ENCODE results near the gene CEP68.
A peak's percentile ranks its signal among the peaks of the same experiment; 100 is the strongest.

The CEP68 gene

DNA sequence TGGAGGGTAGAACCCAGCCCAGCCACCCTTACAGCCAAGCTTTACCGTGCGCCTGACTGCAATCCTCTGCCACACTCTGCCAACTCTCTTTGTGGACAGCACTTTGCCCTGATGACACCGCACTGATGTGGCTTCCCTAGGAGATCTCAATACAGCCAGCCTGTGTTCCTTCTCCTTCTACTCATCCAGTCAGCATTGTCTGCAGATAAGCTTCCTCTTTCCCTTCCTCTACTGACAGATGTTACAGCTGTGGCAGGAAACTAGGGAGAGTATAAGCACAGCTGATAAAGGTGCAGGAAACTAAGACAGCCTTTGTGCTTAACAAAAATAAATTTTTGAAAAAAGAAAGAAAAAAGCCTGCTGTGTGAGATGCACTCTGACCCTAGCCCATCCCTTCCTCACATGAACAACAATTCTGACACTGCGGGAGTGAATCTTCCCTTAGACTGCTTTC lies 25.0 kb downstream of the CEP68 start:
- no peak for DNase-seq (ENCODE audit: low read depth)

DNA sequence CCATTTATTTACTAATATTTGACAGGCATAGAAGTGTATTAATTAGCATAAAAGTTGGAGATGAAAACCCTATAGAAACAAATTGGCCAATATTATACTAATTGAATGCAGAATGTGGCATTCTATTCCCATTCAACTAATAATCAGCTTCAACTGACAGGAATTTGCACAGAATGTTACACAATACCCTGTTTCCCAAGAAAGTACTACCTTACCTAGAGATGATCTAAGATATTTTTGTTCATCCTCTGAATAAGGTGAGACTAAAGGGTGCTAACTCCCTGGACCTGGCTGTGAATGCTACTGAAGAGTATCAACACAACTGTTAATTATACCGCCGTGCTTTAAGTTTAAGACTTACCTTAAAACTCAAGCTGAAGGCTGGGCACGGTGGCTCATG lies 28.9 kb downstream of the CEP68 start:
- DNase-seq (ENCODE audit: low read depth): no peak

DNA sequence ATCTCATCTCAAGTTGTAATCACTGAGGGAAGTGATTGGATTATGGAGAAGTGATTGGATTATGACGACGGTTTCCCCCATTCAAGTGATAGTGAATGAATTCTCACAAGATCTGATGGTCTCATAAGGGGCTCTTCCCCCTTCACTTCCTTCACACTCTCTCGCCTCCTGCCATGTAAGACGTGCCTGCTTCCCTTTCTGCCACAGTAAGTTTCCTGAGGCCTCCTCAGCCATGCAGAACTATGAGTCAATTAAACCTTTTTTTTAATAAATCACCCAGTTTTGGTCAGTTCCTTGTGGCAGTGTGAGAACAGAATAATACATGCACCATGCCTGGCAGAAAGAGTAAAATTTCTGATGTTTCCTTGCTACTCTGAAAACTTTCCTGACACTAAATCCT lies 36.6 kb downstream of the CEP68 start:
- no peak for DNase-seq (ENCODE audit: low read depth)

DNA sequence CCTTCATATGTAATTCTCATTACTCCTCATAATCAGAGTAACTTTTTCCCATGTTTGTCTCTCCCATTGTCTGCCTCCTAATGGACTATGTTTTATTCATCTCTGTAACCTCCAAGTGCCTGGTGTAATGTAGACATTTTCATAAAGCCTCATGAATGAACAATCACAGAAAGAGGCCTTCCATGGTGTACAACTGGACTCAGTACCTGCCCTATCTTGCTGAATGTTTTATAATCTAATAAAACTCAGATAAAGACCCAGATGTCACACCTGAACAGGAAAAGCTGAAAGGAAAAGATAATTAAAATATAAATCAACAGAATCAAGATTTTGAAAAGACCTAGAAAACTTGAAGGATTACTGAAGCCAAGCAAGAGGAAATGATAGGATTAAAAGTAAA lies 37.0 kb downstream of the CEP68 start:
- no peak for DNase-seq (ENCODE audit: low read depth)

DNA sequence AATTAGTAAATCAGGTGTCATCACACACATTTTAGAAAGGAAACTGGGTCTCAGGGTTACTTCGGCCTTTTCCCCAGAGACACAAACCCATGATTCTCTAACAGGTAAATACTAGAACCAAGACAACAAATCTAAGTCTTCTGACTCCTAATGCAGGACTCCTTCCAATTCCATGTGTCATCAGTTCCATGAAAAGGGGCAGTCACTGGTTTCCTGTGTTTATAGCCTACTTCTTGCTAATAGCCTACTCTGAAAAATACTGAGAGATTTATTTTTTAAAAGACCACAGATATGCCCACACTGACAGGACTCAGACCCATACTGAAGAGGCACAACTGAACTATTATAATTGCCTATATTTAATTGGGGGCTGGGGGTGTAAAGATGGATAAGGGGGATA lies 40.7 kb downstream of the CEP68 start:
- DNase-seq (ENCODE audit: low read depth): peak; percentile 60

DNA sequence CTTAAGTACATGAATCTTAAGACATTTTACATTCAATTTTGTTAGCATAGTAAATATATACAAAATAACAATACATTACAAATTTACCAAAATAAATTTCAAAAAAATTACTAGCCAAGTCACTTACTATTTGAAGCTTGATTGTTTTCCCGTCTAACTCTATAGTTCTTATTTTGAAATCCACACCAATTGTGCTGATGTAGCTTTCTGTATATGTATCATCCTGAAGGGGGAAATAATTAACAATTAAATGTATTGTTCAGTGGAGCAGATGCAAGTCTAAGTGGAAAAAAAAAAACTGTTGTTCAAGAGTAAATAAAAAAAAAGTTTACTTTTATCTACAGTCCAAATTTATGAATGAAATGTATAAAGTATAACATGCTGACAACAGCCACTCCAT lies 41.6 kb downstream of the CEP68 start:
- DNase-seq (ENCODE audit: low read depth): no peak

DNA sequence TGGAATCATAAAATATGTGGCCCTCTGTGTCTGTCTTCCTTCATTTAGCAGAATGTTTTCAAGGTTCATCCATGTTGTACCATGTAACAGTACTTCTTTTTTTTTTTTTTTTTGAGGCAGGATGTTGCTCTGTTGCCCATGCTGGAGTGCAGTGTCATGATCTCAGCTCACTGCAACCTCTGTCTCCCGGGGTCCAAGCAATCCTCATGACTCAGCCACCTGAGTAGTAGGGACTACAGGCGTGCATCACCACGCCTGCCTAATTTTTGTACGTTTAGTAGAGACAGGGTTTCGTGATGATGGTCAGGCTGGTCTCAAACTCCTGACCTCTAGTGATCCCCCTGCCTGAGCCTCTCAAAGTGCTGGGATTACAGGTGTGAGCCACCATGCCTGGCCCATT lies 42.5 kb downstream of the CEP68 start:
- no peak for DNase-seq (ENCODE audit: low read depth)

DNA sequence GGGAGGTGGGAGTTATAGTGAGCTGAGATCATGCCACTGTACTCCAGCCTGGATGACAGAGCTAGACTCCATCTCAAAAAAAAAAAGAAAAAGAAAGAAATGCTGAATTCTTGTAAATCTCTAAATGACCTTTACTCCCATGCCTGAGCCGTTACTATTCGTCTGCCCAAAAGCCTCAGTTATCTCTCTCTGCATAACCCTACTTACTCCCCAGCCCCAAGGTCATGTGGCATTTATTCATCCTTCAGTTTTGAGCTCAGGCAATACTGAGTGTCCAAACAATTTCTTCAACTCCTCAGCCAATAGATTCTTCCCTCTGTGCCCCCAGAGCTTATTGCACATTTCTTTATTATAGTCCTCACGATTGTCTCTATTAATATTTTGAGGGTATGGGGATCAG lies 44.9 kb downstream of the CEP68 start:
- no peak for DNase-seq (ENCODE audit: low read depth)

DNA sequence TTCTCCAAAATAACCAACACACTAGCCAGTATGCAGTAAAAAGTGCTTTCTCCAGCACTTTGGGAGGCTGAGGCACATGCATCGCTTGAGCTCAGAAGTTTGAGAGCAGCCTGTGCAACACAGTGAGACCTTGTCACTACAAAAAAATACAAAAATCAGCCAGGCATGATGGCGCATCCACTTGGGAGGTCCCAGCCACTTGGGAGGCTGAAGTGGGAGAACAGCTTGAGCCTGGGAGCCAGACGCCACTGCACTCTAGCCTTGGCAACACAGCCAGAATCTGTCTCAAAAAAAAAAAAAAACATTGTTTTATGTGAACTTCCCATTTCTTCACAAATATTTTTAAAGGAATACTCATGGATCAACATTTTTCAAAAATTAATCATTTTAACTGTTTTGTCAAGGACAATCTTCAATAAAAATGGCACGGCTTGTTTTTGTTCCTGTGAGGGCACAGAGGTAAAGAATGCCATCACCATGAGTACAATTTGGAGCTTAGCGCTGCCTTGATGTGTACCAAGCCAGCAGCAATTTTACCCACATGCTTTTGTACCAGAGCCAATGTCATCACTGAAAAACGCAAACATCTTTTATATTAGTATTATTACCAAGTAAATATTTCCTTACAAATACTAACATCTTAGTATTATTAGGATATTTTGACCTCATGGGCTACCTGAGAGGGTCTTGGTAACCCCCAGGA lies 46.9 kb downstream of the CEP68 start:
- DNase-seq (ENCODE audit: low read depth): no peak

DNA sequence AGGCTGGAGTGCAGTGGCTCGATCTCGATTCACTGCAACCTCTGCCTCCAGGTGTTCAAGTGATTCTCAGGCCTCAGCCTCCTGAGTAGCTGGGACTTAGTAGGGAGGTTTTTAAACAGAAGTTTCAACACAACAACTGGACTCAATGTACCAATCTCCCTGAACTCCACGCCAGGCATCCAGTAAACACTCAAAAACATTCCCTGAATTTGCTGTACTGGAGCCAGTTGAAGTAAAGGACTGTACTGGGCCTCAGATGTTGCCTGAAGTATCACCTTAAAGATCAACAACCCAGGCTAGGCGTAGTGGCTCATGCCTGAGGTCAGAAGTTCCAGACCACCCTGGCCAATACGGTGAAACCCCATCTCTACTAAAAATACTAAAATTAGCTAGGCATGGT lies 51.3 kb downstream of the CEP68 start:
- no peak for DNase-seq (ENCODE audit: low read depth)

DNA sequence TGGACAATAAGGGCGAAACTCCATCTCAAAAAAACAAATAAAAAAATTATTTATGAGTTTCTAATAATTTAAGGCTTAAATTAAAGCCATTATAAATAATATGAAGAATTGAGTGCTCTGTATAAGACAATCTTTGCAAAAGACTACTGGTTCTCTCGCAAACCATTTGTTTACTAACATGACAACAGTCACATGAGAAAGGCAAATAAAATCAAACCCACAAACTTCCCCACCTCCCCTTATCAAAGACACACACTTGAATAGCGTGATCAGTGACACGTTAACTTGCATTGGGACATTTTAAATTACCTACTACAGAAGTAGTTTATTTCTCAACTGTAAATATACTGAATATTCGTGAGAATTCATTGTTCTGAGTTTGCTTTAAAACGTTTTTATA lies 52.6 kb downstream of the CEP68 start:
- no peak for DNase-seq (ENCODE audit: low read depth)

DNA sequence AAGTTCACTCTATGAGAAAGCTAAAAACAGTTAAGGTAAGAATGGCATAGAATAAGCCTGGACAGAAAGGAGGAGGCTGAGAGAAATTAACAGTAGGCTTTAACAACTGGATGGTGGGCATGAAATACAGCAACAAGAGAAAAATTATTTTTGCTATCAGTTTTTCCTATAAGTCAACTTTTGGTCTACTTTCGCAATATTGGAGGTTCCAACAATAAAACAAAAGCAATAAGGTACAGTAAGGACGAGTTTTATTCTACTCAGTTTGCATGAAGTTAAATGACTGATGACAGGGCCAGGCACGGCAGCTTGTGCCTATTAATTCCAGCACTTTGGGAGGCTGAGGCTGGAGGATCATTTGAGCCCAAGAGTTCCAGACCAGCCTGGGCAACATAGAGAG lies 56.4 kb downstream of the CEP68 start:
- no peak for DNase-seq (ENCODE audit: low read depth)

DNA sequence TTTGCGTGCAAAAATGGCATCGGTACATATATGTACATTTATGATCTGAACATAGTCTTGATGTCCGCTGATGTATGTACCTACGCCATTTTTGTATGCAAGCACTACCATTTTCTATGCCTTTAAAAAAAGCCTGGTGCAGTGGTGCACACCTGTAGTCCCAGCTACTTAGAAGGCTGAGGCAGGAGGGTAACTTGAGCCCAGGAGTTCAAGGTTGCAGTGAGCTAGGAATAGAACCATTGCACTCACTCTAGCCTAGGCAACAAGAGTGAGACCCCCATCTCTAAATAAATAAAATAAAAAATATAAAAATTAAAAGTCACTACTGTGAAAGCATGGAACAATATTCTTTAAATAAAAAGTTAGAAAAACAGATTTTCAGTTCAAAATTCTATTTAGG lies 57.0 kb downstream of the CEP68 start:
- no peak for DNase-seq (ENCODE audit: low read depth)

DNA sequence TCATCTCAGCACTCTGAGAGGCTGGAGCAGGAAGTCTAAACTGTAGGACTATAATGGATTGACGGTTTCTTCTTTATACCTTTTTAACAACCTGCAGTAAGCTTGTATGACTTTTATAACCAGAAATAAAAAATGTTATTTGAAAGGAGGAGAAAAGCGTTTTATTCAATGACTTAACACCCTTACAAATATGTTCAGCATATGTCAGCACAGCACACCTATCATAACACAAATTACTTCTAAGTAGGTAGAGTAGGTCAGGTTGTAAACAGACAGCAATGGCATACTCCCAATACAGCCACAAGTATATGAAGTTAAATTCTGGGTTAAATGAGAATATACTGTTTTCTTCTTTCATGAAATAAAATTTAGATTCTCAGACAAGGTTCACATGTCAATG lies 57.6 kb downstream of the CEP68 start:
- DNase-seq (ENCODE audit: low read depth): no peak

DNA sequence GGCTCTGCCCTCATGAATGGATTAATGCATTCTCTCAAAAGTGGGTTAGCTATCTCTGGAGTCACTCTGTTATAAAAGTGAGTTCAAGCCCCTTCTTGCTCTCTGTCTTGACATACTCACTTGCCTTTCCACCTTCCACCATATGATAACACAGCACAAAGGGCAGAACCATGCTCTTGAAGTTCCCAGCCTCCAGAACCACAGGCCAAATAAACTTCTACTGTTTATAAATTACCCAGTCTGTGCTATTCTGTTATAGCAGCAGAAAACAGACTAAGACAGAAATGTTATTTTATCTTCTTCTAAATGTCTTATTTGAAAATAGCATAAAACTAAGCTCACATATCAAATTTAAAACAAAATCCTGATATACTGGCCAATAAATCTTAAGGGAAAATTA lies 58.7 kb downstream of the CEP68 start:
- DNase-seq (ENCODE audit: low read depth): no peak

DNA sequence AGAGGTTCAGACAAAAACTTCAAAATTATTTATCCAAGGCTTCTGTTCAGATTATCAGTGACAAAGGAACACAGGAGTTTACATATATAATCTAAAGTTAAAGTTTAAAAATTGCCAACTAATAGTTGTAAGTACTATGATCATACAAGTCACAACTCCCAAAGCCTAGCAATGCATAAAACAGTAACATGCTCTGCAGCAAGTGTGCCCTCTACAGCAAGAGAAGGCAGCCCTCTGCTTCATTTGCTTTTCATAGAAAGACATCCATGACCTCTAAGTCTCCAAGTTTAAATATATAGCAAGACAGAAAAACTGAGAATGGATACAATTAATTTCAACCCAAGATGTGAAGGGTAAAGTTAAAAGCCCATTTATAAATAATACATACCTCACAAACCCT lies 60.4 kb downstream of the CEP68 start:
- no peak for DNase-seq (ENCODE audit: low read depth)

DNA sequence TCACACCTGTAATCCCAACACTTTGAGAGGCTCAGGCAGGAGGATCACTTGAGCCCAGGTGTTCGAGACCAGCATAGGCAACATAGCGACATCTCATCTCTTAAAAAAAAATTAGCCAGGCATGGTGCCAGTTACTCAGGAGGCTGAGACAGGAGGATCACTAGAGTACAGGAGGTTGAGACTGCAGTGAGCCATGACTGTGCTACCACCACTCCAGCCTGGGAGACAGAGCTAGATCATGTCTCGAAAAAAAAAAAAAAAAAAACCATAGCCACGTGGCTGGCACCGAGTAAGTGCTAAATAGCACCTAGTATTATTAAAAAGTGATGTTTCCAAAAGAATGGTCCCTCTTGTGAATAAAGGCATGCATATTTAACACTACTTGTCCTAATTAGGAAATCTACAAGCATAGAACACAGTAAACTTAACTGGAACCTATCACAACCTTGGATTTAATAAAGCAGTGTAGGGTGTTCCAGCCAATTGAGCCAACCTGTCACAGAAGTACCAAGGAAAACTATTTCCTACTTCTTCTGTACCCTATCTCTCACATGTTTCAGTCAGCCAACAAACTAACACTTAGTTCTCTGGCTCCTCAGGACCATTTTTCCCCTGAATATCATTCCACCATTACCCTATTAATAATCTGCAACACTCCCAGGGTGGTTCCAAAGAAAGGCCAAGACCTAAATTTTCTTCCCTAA lies 64.9 kb downstream of the CEP68 start:
- no peak for DNase-seq (ENCODE audit: low read depth)

DNA sequence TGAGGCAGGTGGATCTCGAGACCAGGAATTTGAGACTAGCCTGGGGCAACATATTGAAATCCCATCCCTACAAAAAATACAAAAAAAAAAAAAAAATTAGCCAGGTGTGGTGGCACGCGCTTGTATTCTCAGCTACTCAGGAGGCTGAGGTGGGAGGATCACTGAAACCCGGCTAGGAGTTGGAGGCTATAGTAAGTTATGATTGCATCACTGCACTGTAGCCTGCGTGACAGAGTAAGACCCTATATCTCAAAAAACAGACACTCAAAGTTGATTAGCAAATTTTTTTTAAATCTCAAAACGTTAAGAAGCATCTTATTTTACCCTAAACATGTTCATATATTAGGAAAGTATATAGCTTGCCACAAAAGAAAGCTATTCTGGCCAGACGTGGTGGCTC lies 66.1 kb downstream of the CEP68 start:
- no peak for DNase-seq (ENCODE audit: low read depth)

DNA sequence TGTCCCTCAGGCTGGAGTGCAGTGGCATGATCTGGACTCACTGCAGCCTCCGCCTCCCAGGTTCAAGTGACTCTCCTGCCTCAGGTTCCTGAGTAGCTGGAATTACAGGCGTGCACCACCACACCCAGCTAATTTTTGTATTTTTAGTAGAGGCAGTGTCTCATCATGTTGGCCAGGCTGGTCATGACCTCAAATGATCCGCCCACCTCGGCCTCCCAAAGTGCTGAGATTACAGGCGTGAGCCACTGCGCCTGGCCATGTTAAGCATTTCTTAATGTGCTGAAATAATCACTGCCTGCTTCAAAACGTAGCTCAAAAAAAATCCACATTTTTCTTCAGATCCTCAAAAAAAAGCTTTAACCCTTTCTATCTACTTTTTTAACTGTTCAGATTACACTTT lies 69.2 kb downstream of the CEP68 start:
- DNase-seq (ENCODE audit: low read depth): peak; percentile 47

DNA sequence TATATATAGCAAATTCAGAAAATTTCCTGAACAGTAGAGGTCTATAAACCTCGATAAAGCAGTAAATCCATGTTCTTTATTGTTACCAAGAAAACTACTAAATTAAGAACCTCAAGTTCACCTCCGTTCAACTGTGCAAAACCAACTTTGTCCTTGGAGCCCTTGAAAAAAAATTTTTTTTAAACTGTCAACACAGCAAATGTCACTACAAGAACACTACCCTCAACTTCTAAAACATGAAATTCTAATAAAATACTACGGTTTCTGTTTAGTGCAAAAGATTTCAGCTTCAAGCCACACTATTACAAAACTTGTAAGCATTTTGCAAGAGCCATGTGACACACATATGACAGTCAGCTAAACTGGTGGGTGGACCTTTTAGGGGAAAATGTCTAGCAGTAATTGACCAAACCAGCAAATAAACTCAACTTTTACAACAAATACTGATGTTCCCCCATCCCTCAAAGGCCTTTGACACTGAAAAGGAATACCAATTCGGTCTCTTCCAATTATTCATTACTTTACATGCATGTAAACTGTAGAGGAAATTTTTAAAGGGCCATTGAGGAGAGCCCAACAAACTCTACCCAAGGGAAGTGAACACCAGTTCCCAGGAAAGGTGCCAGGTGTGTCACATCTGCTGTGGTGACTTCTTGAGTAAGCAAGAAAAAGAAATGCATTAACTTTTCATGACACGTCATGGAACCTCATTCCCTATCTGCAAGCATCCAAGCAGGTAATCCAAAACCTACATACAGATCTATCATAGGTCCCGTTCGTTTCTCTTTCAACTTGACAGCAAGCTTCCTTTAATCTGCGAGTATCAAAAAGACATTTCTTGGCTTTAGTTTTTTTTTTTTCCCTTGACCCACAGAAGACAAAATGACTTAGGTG lies 72.3 kb downstream of the CEP68 start:
- DNase-seq (ENCODE audit: low read depth): peak; percentile 54

DNA sequence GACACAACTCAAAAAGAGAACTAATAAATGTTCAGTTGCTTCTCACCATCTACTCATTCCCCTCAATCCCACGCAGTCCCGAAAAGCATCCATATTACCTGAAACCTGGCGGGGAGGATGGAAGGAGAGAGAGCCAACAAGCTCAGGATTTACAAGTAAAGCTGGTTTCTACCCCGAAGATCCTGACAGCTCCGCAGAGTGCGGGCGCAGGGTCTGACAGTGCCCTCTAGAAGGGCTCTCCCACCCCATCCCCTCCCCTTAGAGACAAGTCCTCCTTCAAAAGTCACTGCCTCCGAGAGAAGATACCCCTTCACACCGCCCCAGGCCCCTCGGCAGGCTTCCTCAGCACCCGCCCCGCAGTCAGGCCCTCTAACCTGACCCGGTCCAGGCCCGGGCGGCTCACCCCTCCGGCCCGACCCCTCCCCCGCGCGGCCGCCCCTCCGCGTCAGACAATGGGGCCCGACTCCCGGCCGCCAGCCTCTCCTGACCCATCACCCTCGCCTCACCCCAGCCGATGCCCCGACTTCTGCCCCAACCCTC lies 73.1 kb downstream of the CEP68 start:
- no peak for DNase-seq (ENCODE audit: low read depth)

DNA sequence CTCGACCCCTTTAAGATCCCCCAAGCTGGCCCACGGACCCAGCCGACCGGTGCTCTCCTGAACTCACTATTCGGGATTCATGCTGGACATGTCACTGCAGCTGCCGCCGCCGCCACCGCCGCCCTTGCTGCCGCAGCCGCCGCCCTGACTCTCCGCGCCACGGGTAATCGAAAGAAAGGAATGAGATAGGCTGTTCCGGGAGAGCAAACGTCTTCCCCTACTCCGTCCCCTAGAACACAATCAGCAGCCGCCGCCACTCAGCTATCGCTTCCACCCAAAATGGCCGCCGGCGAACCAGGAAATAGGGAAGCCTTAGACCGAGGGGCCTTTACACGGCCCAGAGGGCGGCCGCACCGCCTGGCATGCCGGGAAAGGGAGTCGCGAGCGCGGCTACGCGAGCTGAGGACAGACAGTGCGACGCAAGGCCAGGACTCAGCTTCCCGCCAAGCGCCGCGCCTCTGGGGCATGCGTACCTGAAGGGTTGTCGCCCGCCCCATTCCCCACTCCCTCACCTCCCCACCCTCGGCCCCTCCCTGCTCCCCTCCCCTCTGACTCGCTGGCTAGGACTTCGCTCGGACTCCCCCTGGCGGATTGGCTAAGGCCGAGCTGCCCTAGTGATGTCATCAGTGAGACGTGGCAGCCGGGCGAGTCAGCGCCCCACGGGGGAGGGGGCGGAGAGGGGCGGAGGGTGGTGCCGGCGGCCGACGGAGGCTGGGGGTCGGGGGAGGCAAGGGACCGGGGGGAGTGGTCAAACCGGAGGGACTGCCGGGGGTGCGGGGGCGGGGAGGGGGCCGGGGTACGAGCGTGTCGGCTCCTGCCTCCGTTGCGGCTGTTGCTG lies 73.8 kb downstream of the CEP68 start, which contains the start of gene RAB1A:
Gene RAB1A (minus strand): TSS at position 281 of the 838 bp plus-strand sequence. CDS start 191 bp downstream, at position 90.
- DNase-seq (ENCODE audit: low read depth): peak; percentile 100
